ENCODE measurements around the gene VN1R2.
"Not testable (repeated sequence)": the region's sequence is repeated elsewhere in the genome, so short reads cannot be mapped to it uniquely, and the experiment has no call there.

VN1R2 gene, protein sequence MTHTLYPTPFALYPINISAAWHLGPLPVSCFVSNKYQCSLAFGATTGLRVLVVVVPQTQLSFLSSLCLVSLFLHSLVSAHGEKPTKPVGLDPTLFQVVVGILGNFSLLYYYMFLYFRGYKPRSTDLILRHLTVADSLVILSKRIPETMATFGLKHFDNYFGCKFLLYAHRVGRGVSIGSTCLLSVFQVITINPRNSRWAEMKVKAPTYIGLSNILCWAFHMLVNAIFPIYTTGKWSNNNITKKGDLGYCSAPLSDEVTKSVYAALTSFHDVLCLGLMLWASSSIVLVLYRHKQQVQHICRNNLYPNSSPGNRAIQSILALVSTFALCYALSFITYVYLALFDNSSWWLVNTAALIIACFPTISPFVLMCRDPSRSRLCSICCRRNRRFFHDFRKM

DNA sequence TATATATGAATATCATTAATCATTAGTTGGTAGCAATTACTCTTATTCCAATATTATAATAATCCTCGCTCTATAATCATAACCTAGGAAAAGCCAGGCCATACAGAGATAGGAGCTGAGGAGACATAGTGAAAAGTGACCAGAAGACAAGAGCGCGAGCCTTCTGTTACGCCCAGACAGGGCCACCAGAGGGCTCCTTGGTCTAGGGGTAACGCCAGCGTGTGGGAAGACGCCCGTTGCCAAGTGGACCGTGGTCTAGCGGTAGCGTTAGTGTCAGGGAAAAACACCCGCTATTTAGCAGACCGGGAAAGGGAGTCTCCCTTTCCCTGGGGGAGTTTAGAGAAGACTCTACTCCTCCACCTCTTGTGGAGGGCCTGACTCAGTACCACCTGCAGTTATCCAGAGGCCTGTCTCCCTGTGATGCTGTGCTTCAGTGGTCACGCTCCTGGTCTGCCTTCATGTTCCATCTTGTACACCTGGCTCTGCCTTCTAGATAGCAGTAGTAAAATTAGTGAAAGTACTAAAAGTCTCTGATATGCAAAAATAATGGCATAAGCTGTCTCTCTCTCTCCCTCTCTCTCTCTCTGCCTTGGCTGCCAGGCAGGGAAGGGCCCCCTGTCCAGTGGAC lies at the start of gene VN1R2:
Gene VN1R2, plus strand, starts transcription at position 578 of the 628 bp plus-strand sequence. CDS start 84 bp downstream, outside the sequence.
- peak; percentile 27 for DNase-seq

DNA sequence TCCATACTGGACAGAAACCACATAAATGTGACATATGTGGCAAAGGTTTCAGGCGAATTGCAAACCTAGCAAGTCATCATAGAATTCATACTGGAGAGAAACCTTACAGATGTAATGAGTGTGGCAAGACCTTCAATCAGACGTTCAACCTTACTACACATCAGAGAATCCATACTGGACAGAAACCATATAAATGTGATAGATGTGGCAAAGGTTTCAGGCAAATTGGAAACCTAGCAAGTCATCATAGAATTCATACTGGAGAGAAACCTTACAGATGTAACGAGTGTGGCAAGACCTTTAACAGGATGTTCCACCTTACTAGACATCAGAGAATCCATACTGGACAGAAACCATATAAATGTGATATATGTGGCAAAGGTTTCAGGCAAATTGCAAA lies 46.5 kb upstream of the VN1R2 start:
- not testable (repeated sequence) for DNase-seq

DNA sequence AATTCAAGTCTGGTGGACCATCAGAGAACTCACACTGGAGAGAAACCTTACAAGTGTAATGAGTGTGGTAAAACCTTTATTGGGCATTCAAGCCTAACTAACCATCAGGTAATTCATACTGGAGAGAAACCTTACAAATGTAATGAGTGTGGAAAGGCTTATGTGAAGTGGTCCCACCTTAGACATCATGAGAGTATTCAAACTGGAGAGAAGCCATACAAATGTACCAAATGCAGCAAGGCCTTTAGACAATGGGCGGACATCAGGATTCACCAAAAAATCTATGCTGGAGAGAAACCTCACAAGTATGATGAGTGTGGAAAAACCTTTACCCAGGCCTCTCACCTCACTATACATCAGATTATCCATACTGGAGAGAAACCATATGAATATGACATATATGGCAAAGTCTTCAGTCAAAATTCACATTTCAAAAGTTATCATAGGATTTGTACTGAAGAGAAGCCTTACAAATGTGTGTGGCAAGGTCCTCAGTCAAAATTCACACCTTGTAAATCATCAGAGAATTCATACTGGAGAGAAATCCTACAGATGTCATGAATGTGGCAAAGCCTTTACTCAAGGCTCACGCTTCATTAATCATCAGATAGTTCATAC lies 45.3 kb upstream of the VN1R2 start:
- DNase-seq: no peak

DNA sequence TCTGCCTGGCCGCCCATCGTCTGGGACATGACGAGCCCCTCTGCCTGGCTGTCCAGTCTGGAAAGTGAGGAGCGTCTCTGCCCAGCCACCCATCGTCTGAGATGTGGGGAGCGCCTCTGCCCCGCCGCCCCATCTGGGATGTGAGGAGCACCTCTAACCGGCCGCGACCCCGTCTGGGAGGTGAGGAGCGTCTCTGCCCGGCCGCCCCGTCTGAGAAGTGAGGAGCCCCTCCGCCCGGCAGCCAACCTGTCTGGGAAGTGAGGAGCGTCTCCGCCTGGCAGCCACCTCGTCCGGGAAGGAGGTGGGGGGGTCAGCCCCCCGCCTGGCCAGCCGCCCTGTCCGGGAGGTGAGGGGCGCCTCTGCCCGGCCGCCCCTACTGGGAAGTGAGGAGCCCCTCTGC lies 35.4 kb upstream of the VN1R2 start:
- not testable (repeated sequence) for DNase-seq

DNA sequence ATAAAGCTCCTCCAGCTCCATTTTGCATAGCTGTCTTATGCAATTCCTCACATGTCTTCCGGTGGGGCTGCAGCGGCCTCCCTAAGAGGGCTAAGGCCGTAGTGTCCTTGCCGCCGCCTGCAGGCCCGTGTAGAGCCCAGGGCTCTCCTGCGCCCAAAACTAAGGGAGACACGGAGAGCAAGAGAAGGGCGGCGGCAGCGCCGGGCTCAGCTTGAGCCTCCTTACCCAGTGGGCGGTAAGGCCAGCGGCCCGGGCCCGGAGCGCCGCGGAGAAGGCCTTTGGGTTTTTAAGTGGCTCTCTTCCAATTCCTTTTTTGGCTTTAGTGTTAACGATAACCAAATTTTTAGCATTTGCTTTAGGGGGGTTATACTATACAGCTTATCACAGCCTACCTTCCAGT lies 33.5 kb upstream of the VN1R2 start:
- DNase-seq: no peak

DNA sequence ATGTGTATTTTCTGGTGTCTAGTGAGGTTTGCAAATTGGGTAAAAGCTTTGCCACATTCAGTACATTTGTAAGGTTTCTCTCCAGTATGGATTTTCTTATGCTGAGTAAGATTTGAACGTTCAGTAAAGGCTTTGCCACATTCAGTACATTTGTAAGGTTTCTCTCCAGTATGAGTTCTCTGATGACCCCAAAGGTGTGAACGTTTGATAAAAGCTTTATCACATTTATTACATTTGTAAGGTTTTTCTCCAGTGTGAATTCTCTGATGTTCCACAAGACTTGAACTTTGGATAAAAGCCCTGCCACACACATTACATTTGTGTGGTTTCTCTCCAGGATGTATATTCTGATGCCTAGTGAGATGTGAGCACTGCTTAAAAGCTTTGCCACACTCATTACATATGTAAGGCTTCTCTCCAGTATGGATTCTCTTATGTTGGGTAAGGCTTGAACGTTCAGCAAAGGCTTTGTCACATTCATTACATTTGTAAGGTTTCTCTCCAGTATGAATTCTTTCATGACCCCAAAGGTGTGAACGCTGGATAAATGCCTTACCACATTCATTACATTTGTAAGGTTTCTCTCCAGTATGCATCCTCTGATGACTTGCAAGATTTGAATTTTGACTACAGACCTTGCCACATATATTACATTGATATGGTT lies 20.8 kb upstream of the VN1R2 start:
- DNase-seq: no peak

DNA sequence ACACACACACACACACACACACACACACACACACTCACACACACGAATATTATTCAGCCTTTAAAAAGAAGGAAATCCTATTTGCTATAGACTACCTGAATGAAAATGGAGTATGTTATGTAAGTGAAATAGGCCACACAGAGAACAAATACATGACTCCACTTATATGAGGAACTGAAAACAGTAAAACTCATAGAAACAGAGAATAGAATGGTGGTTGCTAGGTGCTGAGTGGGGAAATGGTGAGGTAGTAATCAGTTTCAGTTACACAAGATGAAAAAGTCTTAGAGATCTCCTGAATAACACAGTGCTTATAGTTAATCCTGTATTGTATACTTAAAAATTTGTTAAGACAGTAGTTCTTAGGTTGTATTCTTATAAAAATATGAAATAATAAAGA lies 11.6 kb upstream of the VN1R2 start:
- DNase-seq: no peak

DNA sequence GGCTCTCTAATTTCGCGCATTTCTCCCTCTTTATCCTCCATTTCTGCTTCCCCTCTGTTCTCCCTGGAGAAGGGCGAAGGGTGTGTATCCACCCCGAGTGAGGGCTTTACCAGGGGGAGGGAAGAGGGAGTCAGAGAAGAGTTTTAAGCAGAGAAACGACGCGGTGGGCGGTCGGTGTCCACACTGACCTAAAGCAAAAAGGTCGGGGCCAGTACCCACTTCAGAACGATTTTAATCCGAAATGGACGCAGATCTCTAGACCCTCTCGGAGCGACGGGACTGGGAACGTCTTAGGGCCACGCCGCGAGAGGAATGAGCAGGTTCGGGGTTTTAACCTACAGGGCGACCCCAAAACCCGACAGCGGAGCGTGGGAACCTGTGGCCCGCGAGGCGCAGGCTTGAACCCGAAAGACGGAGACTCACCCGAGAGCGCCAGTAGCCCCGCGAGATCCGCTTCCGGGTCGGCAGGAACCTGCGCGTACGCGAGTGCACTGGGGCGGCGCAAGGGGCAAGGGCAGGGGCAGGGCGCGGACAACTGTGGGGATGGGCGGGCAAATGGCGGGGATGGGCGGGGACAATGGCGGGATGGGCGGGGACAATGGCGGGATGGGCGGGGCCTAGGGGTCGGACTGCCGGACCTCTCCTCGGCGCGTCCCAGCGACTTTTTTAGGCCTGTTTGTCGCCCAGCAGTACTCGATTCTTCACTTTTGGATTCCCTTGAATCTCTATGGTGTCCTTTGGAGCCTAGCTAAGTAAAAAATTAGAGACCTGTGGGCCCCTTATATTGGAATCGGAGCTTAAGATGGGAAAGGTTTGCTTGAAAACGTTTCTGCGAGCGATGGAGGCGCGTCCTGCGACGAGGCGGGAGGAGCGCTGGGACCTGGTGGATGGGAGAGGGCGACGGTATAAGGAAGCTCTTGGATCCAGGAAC lies 3.4 kb upstream of the VN1R2 start, which contains the start of gene ZNF677:
Gene ZNF677, minus strand, starts transcription at position 463 of the 931 bp plus-strand sequence. CDS start 3,323 bp downstream, outside the sequence.
- peak; percentile 94 for DNase-seq

DNA sequence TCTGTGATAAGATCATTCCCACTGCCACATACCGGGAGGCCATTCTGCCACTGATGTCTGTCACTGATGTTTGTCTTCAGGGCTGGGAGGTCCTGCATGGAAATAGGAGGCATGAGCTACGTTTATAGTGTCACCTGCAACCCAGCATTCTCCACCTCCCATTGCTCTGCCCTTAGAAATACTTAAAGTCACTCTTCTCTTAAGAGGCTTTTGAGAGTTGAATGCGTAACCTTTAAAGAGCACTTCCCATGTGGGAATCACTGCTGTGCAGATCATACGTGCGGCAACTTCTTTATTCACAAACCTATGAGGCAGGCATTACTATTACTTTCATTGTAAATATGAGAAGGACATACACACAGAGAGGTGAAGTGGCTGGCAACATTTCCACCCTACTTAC lies 9.5 kb downstream of the VN1R2 start, which contains the start of gene VN1R4:
Gene VN1R4, minus strand, starts transcription at position 101 of the 400 bp plus-strand sequence. Its CDS starts 58 bp downstream, at position 43.
- DNase-seq: not testable (repeated sequence)

DNA sequence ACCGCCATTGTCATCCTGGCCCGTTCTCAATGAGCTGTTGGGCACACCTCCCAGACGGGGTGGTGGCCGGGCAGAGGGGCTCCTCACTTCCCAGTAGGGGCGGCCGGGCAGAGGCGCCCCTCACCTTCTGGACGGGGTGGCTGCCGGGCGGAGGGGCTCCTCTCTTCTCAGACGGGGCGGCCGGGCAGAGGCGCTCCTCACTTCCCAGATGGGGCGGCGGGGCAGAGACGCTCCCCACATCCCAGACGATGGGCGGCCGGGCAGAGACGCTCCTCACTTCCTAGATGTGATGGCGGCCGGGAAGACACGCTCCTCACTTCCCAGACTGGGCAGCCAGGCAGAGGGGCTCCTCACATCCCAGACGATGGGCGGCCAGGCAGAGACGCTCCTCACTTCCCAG lies 11.8 kb downstream of the VN1R2 start:
- not testable (repeated sequence) for DNase-seq

DNA sequence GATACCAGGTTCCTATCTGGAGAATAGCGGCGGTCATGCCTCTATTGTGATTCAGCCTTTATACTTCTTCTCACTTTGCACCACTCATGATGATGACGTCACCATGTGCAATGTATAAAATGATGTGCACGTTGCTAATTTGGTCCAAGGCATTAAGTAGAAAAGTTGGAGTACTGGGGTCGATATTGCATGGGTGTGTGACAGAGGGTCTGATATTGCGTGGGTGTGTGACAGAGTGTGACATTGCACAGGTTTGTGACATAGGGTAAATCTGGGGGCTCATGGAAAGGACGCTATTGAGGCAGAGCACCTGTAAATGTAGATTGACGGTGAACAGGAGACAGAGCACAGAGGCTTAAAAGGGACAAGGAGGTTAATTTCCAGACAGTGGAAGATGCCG lies 14.0 kb downstream of the VN1R2 start:
- no peak for DNase-seq

DNA sequence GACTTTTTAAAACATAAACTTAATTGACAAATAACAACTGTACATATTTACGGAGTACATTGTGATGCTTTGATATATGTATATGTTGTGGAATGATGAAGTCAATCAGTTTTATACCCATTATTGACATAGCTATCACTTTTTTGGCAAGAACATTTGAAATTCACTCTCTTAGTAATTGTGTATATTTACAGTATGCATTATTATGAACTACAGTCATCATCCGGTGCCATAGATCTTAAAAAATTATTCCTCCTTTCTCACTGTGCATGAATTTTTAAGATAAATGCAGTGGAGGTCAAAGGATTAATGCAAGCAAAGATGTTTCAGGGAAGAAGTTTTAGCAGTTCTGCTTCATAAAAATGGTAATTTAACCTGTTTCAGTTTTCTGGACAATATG lies 17.4 kb downstream of the VN1R2 start:
- DNase-seq: no peak

DNA sequence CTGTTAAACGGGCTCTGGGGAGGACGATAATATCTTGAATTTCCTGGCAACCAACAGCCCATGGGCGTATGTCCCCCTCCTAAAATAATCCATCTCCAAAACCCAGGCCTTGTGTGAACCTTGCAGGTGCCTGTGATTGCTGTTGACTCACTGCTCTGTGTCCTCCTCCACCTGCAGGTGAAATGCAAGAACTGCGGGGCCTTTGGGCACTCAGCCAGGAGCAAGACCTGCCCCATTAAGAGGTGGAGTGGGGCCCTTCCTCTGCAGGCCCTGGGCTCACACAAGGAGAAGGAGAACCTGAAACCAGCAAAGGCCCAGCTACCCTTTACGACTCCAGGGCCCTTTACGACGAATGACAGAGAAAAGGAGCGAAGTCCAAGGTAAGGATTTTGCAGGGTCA lies 23.9 kb downstream of the VN1R2 start:
- DNase-seq: peak; percentile 16

DNA sequence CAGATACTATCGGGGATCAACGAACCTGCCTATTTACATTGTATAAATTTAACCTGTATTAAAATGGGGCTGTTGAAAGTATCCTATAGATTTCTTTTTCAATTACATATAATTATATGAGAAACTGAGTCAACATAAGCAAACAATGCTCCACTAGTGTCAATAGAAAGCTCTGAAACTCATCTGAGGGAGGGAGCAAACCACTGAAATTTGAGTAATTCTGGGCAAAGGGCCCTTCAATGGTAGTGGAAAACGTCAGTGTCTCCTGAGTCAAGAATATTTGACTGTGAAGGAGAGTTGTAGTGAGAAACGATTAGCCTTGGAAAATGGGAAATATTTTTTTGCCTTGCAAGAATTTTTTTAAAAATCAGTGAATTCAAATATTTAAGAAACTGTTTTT lies 27.0 kb downstream of the VN1R2 start:
- DNase-seq: no peak

DNA sequence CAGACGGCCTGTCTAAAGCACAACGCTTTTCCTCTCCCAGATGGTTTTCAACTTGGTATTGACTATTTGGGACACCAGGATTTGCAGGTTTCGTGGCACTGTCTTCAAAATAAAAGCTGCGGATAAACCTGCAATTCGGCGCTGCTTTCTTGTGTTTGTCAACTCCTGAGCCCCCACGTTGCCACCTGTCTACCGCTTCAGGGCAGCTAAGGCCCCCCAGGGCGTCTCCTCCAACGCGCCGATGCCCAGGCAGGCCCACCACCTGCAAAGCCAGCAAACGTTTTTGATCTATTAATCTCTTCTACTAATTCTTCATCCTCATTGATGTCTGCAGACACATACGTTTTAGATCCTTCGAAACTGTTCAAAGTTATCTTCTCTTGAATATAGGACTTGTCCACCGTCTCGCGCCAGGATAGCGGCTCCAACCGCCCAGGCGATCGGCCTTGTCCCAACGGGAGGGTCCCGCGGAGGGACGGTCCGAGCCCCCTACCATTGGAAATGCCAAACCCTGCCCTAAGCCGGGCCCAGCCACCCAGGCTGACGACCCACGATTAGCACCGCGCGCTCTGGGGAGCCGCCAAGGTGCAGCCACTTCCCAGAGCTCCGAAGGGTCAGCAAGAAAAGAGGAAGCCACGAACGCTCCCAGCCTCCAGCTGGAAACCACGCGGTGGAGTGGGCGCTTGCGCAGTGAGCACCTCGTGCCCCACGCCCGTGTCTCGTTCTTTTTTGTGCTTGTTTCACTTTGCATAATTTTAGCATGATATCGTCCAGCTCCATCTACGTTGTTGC lies 32.9 kb downstream of the VN1R2 start:
- no peak for DNase-seq

DNA sequence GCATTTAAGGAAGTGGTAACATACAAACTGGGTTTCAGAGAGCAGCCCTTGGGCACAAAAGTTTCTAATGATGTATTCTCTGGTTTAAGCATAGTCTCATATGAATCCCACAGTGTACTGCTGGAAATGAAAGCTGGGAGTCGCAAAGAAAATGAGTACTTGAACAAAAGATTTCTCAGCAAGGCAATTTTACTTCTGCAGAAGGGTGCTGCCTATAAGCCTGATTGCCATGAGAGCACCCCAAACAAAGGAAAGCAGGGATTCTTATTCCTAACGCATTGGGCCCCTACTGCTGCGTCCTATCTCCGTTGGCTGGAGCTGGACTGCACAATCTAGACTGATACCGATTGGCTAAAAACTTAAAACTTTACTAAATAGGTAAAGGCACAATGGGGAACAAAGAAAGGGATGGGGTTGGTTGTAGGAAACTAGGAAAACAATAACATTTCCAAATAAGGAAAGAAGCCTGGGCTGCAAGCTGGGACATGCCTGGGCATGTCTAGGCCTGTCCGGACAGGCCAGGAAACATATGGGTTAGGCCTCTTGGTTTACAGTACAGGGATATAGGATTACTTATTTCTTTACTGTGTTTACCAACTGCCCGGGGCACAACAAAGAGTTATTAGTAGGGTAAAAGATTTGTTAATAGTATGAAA lies 36.8 kb downstream of the VN1R2 start:
- DNase-seq: no peak

DNA sequence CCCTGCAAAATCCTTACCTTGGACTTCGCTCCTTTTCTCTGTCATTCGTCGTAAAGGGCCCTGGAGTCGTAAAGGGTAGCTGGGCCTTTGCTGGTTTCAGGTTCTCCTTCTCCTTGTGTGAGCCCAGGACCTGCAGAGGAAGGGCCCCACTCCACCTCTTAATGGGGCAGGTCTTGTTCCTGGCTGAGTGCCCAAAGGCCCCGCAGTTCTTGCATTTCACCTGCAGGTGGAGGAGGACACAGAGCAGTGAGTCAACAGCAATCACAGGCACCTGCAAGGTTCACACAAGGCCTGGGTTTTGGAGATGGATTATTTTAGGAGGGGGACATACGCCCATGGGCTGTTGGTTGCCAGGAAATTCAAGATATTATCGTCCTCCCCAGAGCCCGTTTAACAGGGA lies 43.2 kb downstream of the VN1R2 start:
- peak; percentile 25 for DNase-seq

DNA sequence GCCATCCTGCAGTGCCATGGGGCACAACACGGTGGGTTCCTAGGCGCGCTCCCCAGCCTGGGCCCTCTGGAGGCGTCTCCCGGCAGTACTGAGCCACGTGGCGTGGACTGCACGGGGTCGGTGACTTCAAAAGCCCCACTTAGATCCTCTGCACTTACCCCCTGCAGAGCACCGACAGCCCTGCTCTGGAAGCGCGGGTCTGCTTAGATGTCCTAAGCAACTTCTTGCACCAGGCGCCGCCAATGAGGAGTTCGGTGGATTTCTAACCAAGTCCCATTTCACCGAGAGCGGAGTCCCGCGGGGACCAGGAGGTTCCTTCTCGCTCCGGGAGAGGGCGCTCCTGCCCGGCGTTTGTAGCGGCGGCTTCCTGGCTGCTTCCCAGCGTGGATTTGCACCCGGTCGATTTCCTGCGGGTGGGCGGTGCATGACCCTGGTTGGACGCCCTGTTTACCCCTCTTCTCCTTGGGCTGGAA lies 50.3 kb downstream of the VN1R2 start:
- DNase-seq: peak; percentile 60
